Stimulated activated CD8-positive, alpha-beta memory T cell treated with anti-CD3 and anti-CD28 coated beads, Interleukin-7, amount 100 ng/mL, for 48 hours (primary cell): ENCODE measurements around the gene L3MBTL4.

ENCODE experiments used
- DNase-seq, 2 donors: peaks; one replicate each; pipeline ENCODE4 v3.0.0-alpha.2; 2020; ENCODE audit warnings: low read depth in 1 of 2; ENCODE audit errors: extremely low read depth in 1 of 2

L3MBTL4 gene

DNA sequence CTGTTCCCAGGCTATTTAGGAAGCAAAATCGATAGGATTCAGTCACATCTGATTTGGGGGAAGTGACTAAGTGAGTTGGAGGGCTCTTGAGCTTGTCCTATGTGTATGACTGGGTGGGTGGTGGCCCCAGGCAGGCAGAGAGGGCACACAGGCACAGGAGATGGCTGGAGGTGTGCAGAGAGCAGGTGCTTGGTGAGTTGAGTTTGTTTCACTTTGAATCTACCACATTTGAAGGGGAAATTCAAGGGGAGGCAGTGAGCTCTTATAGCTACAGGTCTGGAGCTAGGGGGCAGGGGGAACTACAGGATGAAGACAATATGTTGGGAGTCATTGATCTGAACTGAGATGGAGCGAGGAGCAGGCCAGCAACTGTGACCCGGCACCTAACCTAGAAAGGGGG lies 476.9 kb downstream of the L3MBTL4 start:
- no peak for DNase-seq

DNA sequence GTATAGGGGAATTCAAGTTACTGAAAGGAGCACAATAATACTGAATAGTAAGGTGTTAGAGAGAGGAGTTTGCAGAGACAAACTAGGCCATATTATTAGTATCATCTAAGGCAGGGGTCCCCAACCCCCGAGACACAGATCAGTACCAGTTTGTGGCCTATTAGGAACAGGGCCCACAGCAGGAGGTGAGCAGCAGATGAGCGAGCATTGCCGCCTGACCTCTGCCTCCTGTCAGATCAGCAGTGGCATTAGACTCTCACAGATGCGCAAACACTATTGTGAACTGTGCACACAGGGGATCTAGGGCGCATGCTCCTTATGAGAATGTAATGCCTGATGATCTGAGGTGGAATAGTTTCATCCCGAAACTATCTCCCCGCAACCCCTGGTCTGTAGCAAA lies 477.6 kb downstream of the L3MBTL4 start:
- no peak for DNase-seq

DNA sequence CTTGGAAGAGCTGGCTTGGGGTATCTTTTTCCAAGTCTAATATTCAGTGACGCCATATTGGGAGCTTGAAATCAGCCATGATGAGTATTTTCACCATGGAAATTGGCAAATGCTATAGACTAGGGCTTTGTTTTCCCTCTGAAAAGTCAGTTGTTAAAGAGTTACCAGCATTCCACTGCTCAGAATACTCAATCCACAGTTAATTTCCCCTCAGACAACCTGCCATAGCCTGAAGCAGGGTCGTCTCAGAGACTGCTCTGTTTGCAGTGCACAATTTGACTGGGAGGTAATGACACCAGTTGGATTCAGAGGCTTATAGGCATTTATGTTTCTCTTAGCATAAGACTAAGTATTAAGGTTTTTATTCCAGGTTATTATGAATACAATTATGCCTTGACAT lies 483.9 kb downstream of the L3MBTL4 start:
- no peak for DNase-seq

DNA sequence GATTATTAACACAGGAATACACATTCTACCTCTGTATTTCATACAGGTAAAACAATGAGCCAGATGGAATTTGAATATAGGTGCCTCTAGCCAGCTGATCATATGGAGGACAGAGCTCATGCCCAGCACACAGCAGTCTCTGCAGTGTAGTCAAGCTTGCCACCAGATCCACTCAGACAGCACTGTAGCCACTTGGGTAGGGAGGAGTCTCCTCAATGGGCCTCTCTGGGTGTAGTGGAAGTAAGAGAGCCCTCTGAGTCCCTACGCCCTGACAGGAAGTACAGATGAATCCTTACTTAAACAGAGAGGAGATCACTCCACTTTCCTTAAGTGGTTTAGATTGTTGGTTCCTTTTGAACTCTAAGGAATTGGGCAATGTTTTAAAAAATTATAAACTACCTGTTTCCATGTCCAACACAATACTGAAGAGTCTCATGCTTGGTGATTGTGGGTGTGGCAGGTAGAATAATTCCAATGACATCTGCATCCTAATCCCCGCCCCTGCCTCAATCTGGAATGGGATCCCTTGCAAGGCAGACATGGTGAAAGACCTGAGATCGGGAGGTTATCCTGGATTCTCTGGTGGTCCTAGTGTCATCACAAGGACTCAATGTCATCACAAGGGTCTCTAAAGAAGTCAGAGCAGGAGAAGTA lies 496.4 kb downstream of the L3MBTL4 start:
- DNase-seq: no peak

DNA sequence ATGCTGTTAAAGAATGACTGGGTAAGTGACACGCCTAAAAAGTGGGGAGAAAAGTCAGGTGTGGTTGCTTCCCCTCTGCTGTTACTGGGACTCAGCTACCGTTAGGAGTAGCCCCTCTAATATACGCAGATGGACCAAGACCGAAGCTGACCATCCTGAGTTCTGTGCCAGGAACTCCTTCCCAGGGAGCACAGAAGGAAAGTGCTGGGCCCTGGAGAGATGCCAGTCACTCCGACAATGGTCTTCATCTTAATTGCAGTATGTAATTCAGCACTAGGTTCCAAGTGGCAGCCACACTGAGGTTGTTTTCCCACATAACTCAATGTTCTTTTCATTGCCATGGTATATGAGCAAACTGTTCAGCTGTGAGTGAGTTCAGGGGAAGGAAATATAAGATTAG lies 499.8 kb downstream of the L3MBTL4 start:
- DNase-seq: no peak

DNA sequence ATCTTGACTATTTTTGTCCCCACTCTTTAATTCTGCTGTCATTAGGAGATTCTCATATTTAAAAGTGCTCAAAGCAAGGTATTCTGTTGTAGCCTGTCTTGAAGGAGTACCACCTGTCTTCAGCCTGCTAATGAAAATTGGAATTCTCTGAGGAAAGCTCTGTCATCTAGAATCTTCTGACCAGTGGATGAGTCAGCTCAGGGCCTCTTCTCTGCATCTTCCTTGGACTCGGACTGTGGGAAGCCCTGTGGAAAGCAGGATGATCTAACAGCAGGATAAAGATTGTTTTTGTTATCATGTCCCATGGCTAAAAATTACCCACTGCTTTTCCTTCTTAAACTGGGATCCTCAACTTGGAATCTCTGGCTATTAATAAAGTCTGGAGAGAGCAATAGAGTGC lies 500.7 kb downstream of the L3MBTL4 start:
- no peak for DNase-seq

DNA sequence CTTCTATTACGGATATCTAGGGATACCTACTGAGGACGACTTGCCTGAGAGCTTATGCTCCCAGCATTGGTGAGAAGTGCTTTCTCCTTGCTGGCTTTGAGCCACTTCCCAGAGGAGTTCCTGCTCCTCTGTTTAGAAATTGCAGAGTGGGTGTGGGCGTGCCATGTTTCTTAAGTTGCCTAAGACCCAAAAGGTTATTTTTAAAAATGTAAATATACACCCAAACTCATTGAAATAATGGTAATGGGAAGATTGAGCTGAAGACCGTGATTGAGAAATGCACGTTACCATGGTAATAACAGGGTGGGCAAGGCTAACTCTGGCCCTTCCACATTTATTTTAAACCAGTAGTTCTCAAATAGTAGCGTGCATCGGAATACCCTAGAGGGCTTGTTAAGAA lies 502.1 kb downstream of the L3MBTL4 start:
- DNase-seq: no peak

DNA sequence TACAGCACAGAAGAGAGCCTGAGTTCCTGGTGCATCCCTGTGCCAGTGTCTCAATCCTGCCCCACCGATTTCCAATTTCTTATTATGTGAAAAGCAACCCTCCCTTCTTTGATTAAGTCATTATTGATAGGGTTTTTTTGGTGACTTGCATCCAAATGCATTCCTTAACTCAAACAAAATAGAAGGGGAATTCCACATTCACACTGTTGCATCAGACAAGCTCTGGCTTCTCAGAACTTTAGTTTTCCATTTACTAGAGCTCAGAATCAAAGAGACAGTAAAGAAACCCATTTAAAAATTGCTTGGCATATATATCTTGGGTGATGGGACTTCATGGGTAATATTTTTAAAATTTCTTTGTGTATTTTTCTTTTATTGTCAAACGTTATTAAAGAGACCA lies 505.6 kb downstream of the L3MBTL4 start:
- DNase-seq: no peak
